Spleen (tissue), 7 donors: ENCODE measurements around the gene ALDH1L1.

Experiments used
- POLR2AphosphoS5 ChIP-seq, 3 donors: sonication (generic); formaldehyde crosslinking; IDR thresholded peaks; one replicate each; pipeline ENCODE4 v1.5.1; 2017; ENCODE audit warnings: antibody characterized with exemption in 3 of 3
- TF ChIP-seq, protein P1 (sequence below), 11 experiments: fragments of 200-600 bp in 7 of 11; fragments of 450-650 bp in 4 of 11; sonication (generic) in 4 of 11; IDR thresholded peaks in 8 of 11; conservative IDR thresholded peaks in 3 of 11; 1 replicate in 7 of 11; 2 replicates in 4 of 11; pipeline versions ENCODE4 v1.4.0 to v1.8.0; 2016 to 2021; ENCODE audit warnings: antibody characterized with exemption in 11 of 11, inconsistent platforms in 4 of 11, mild to moderate bottlenecking in 1 of 11
- donor health status: DM: no; HTN: no; CAD: no; lungs with moderate emphysema.
- donor health status: DM: no; HTN: no; CAD: no.
- donor health status: DM: no; HTN: no; CAD: no.

DNA sequence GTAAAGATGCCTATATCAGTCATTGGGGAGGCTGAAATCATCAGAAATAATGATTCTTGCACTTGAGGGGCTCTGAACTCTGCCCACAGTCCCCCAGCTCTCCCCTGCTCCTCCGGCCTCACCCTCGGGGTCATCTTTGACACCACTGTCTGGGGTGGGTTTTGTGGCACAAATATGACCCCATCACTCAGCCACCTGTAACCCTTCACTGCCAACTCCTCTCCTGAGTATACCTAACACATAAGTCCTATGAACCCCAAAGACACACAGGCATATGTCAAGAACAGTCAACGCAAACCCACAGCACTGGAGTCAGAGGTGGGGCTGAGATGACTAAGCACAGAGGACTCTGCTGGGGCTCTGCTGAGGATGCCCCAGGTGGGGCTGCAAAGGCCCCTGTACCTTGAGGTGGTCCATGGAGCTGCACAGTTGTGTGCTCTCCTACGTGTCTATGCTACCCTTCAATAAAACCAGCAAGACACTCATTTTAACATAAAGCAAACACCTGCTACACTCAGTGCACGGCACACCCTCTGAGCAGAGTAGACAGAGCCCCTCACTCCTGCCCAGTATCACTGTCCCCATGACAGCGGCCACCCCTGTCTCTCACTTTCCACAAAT, 126.3 kb downstream of the ALDH1L1 start:
- TF ChIP-seq, protein P1, sequence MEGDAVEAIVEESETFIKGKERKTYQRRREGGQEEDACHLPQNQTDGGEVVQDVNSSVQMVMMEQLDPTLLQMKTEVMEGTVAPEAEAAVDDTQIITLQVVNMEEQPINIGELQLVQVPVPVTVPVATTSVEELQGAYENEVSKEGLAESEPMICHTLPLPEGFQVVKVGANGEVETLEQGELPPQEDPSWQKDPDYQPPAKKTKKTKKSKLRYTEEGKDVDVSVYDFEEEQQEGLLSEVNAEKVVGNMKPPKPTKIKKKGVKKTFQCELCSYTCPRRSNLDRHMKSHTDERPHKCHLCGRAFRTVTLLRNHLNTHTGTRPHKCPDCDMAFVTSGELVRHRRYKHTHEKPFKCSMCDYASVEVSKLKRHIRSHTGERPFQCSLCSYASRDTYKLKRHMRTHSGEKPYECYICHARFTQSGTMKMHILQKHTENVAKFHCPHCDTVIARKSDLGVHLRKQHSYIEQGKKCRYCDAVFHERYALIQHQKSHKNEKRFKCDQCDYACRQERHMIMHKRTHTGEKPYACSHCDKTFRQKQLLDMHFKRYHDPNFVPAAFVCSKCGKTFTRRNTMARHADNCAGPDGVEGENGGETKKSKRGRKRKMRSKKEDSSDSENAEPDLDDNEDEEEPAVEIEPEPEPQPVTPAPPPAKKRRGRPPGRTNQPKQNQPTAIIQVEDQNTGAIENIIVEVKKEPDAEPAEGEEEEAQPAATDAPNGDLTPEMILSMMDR (IDR thresholded peaks at IDR 0.05 in 8 of 11, conservative IDR thresholded peaks at IDR 0.05 in 3 of 11): no peak
- no peak for TF ChIP-seq POLR2AphosphoS5 (IDR thresholded peaks at IDR 0.05)
